Muscle of back (tissue), 13 donors: ENCODE results near the gene LHCGR. TPM values are rescaled to one million over a fixed set of nuclear protein-coding genes. Genes with fewer than 3 reads are reported as not detected.

Experiments used
- DNase-seq, 3 donors: peaks; one replicate each; pipeline versions ENCODE4 v3.0.0 to v3.0.0-alpha.2; 2013
- long read RNA-seq, 9 donors: transcript quantifications; one replicate each; lab custom pipeline, GENCODE V29; 2026
- polyA plus RNA-seq, 10 donors: library from polyadenylated mRNA; unstranded; fragments of 120-200 nt; gene quantifications; one replicate each; pipeline ENCODE4 v1.2.1, GENCODE V29; 2013; ENCODE audit not compliant: insufficient read length in 10 of 10

LHCGR gene
- under 1 TPM; 0.12 to 0.35 (median 0.19) TPM for polyA plus RNA-seq
- long read RNA-seq, donor 1 = 0 reads
- long read RNA-seq, donor 2 = 0 reads
- long read RNA-seq, donor 3 = 0 reads
- long read RNA-seq, donor 4 = 0 reads
- long read RNA-seq, donor 5 = 0 reads
- long read RNA-seq, donor 6 = 0 reads
- long read RNA-seq, donor 7 = 0 reads
- long read RNA-seq, donor 8 = 0 reads
- long read RNA-seq, donor 9 = 0 reads

GRCh38 chr2:48755473-48755872 is at the start of gene LHCGR:
Gene LHCGR, minus strand, starts transcription at chr2:48755724. Its CDS starts 53 bp downstream, at chr2:48755671.
- peak in 1 of 3 donors; percentile 51 for DNase-seq

- DNase-seq = no peak
These were observed 44.1 kb upstream of the LHCGR start for GRCh38 chr2:48799601-48800000.

GRCh38 chr2:48795065-48795464 is 39.5 kb upstream of the LHCGR start:
- DNase-seq = no peak

DNA sequence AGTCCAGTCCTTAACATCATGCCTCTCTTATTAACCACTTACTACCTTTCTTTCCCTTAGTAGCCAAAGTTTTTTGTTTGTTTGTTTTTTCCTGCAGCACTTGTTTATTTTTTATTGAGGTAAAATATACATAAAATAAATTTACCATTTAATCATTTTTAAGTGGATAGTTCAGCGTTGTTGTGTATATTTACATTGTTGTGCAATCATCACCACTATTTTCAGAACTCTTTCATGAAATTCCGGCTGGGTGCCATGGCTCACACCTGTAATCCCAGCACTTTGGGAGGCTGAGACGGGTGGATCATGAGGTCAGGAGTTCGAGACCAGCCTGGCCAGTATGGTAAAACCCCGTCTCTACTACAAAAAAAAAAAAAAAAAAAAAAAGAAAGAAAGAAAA is 38.1 kb upstream of the LHCGR start:
- DNase-seq = no peak

GRCh38 chr2:48792030-48792429 is 36.5 kb upstream of the LHCGR start:
- no peak for DNase-seq

GRCh38 chr2:48790407-48791170 is 35.1 kb upstream of the LHCGR start:
- DNase-seq = no peak

DNA sequence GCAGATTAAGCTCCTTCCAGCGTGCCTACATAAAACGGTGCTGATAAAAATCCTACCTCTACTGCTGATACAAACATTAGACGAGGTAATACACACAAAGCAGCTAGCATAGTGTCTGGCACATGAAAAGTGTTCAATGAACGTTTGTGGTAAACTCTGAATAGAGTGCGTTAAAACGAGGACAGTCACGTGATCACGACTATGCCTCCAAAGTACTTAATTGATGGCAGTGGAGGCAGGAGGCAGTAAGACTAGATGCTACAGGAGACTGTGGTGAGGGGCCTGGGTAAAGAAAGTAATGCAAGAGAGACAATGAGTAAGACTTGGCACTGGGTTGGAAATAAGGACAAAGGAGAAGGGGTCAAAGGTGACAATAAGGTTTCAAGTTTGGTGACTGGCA is 32.1 kb upstream of the LHCGR start:
- no peak for DNase-seq

DNA sequence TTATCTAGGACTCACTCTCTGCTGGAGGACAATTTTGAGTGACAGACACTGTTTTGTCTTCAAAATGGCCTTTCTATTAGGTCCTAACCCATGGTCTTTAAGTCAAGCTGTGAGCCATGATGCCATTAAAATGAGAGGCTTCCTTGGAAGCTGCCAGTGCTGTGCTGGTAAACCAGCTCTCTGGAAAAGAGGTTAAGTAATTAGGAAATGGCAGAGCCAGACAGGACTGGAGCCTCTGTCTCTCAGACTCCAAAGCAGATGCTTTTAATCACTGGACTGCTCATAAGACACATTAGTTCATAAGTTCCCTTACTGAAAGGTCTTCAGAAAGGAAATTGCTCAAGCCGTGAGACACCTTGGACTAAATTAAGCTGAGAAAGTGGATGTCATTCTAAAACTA is 25.8 kb upstream of the LHCGR start:
- no peak for DNase-seq

DNA sequence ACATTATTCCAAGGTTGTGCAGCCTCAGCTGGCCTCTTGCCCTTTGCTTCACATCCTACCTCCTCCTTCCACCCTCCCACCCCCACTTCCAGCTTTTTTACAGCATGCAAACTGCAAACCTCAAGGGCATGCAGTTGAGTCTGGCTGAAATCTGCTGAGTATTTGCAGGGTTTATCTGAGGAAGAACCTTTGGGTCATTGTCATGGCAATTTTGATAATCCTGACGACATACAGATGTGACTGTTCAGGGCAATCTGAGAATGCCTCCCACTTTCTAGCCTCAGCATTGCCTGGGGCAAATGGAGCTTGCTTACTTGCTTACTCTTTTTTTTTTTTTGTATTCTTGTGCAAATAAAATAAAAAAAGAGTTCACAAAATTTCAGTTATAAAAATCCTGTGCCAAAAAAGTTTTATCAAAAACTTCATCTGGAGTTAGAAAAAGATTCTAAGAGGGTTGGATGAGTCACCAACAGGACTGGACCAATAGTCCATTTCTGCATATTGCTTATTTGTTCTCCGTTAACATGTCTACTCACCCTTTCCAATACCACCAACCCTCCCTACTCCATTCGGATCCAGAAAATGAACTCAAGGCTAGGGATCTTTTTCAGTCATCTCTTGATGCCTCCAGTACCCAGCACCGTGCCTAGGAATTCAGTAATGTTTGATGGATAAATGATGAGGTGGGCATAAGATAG is 23.6 kb upstream of the LHCGR start:
- DNase-seq = no peak

DNA sequence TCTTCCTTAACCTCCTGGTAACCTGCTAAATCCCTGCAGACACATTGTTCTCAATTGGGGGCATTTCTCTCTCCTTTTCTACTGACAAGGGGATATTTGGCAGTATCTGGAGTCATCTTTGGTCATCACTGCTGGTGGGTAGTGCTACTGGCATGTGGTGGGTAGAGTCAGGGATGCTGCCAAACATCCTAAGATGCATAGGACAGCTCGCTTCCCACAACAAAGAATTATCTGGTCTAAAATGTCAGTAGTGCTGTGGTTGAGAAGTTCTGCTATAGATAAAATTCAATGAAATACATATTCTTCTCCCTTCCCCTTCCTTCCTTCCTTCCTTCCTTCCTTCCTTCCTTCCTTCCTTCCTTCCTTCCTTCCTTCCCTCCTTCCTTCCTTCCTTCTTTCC is 18.7 kb upstream of the LHCGR start:
- DNase-seq = no peak

DNA sequence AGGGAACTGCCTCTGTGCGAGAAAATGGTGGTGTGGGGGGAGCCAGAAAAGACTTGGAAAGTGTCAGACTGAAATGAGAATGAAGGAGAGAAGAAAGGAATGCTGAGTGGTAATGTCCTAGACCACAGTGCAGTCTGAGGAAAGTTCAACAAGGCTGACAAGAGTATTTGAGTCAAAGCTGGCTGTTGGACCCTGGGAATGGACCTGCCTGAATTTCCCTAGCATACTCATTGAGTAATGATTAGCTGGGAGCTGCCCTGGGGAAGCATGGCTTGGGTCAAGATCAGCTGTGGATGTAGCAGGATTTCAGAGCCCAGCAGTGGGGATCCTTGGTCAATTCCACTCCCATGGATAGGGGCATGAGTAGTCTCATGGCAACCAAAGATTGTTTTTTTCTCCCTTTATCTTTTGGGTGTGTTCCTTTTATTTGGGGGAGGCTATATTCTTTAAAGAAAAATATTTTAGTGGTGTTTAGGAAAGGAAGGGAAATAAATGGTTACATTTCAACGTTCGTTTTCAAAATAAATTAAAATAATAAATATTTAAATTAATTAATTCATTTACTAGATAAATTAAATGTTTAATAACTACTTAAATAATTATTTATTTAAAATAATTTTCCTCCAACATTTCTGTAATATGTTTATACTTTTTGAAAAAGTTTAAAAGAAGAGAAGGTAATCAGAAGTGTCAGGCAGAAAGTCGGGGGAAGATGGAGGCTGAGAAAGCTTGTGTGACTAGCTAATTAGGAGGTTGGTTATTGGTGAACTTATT is 15.9 kb upstream of the LHCGR start:
- DNase-seq = no peak

DNA sequence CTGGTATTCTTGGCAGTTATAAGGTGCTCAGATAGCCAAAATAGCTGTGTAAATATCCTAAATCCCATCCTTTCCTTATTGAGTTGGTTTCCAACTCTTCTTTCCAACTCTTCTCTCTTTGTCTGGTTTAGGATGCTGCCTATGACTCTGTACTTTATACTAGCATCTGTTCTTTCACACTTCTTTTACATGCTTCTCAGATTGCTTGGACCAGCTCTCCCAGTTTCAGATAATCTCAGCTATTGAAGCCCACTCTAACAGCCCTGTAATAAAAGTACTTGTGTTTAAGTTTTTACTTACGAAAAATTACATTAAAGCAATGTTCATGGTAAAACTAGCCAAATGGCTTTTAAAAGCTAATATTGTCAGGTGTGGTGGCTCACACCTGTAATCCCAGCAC is 14.7 kb upstream of the LHCGR start:
- DNase-seq = no peak

GRCh38 chr2:48768669-48769068 is 13.1 kb upstream of the LHCGR start:
- DNase-seq = peak in 1 of 3 donors; percentile 9

DNA sequence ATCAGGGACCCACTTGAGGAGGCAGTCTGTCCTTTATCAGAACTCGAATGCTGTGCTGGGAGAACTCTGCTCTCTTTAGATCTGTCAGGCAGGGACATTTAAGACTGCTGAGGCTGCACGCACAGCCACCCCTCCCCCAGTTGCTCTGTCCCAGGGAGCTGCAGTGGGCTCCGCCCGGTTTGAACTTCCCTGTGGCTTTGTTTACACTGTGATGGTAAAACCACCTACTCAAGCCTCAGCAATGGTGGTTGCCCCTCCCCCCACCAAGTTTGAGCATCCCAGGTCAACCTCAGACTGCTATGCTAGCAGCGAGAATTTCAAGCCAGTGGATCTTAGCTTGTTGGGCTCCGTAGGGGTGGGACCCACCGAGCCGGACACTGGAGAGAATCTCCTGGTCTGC is 11.8 kb upstream of the LHCGR start:
- no peak for DNase-seq

DNA sequence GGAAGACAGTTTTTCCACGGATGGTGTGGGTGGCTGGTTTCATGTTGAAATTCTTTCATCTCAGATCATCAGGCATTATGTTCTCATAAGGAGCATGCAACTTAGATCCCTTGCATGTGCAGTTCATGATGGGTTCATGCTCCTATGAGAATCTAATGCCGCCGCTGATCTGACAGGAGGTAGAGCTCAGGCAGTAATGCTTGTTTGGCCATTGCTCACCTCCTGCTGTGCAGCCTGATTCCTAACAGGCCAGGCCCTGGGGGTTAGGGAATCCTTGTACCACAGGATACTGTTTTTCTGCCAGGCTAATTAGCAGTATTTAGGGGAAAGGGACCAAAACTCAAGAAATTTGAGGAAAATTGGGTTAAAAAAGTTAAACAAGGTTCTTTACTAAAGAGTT is 5.3 kb upstream of the LHCGR start:
- no peak for DNase-seq

DNA sequence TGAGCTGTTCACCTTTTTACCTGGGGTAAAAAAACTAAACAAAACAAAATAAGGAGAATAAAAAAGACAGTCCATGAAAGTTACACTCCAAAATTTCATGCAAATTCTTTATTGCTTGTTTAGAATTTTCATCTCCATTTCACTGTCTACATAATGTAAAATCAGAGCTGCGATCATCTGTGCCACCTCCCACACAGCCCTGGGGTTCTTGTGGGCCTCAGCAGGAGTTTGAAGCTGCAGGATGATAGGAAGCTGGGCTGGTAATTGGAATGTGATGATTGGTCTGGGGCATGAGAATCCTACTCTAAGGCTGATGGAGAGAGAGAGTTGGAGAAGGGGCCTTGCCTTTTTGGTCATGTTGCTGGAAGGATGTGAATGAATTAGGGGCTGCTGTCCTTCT is 4.2 kb upstream of the LHCGR start:
- DNase-seq = no peak

GRCh38 chr2:48756289-48756688 is 765 bp upstream of the LHCGR start:
- no peak for DNase-seq

DNA sequence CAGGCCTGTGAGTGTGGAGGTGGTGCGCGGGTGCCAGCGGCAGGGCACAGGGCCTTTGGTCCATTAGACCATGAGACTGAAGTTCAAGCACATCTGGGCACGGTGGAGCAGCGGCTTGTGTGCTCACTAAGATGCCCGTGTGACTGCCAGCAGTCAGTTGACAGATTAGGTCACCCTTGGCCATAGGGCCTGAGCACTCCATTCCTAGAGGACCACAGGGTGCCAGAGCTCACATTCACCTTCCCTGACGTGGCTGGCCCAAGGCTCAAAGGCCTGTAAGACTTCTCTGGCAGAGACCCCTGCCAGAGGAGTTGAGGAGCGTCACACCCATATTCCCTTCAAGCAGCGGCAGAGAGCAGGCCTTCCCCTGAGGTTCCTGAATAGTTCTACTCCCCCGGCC is 650 bp downstream of the LHCGR start:
- peak in 1 of 3 donors; percentile 32 for DNase-seq

DNA sequence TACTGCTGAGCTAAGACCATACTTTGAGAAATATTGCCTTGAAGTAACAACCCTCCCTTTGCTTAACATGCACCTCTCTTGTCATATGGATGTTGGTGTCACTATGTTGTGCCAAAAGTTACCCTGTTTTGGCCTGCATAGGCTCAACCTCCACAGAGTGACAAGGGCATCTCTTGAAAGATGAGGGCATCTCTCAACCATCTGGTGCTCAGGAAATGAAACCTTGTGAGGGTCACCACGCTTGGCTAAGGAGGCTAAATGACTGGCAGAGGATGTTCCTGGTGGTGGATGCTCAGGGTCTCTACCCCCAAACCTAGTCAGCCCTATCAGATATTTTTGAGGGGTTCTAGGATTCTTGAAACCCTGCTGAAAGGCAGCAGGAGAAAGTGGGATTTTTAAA is 2.3 kb downstream of the LHCGR start:
- DNase-seq = no peak

GRCh38 chr2:48750128-48750739 is 5.3 kb downstream of the LHCGR start:
- no peak for DNase-seq

GRCh38 chr2:48749291-48750127 is 6.0 kb downstream of the LHCGR start:
- peak in 1 of 3 donors; percentile 71 for DNase-seq
